Ovary (tissue), 9 donors: ENCODE data around the gene CD3D. TPM values are rescaled to one million over a fixed set of nuclear protein-coding genes. Genes with fewer than 3 reads are reported as not detected.
A peak's percentile ranks its signal among the peaks of the same experiment; 100 is the strongest.

Experiments used
- DNase-seq, 5 donors: peaks; one replicate each; pipeline ENCODE4 v3.0.0-alpha.2; 2019 to 2020
- H3K27ac ChIP-seq, 2 donors: fragments of 200-600 bp; one replicate each; pipeline versions ENCODE4 v1.5.1 to v1.8.0; 2019 to 2022
- H3K27me3 ChIP-seq: fragments of 200-600 bp; one replicate; pipeline ENCODE4 v1.8.0; 2022
- H3K36me3 ChIP-seq: fragments of 200-600 bp; sonication (generic); one replicate; pipeline ENCODE4 v1.5.1; 2019
- H3K4me1 ChIP-seq: one replicate; pipeline ENCODE4 v1.8.1; 2013; ENCODE audit warnings: mild to moderate bottlenecking, moderate library complexity; ENCODE audit not compliant: insufficient read depth
- H3K4me3 ChIP-seq: fragments of 200-600 bp; sonication (generic); one replicate; pipeline ENCODE4 v1.5.1; 2017
- H3K9me3 ChIP-seq, 2 donors: fragments of 200-600 bp in 1 of 2; sonication (generic) in 1 of 2; one replicate each; pipeline versions ENCODE4 v1.5.1 to v1.8.1; 2013 to 2019; ENCODE audit warnings: mild to moderate bottlenecking in 1 of 2, moderate library complexity in 1 of 2
- CTCF ChIP-seq, 3 donors: fragments of 450-650 bp in 2 of 3; fragments of 200-600 bp in 1 of 3; IDR thresholded peaks; one replicate each; pipeline versions ENCODE4 v1.5.1 to v1.8.0; 2016 to 2022; ENCODE audit warnings: antibody characterized with exemption in 3 of 3, mild to moderate bottlenecking in 1 of 3
- EP300 ChIP-seq: sonication (generic); formaldehyde crosslinking; IDR thresholded peaks from one replicate; pipeline ENCODE4 v1.6.1; 2017; ENCODE audit warnings: antibody characterized with exemption
- POLR2A ChIP-seq: fragments of 450-650 bp; IDR thresholded peaks from one replicate; pipeline ENCODE4 v1.6.1; 2017; ENCODE audit warnings: antibody characterized with exemption, mild to moderate bottlenecking, moderate library complexity
- WGBS, 3 donors: extraction: QIAGEN DNeasy Blood & Tissue Kit in 1 of 3; methylation state at CpG; one replicate each; pipeline versions ENCODE4 v1.1.5 to v1.1.7; 2013 to 2017; 5-methylcytosine and 5-hydroxymethylcytosine counted together
- intact Hi-C, 4 donors: fragments of 100-400 bp; cut with DNase I; formaldehyde crosslinking; loops; one replicate each; pipeline versions ENCODE4 v1.11.0 to v1.15.1; 2022 to 2023
- polyA plus RNA-seq, 2 donors: library from polyadenylated mRNA; stranded (reverse); fragments of 200-250 nt in 1 of 2; fragments of 350-450 nt in 1 of 2; fragmentation: Illumina TruSeq in 1 of 2; extraction: RNeasy Lipid Tissue Mini Kit (QIAGEN cat#74804) in 1 of 2; gene quantifications; one replicate each; pipeline ENCODE4 v1.2.3, GENCODE V29; 2013 to 2014
- total RNA-seq, 7 donors: library from RNA; depleted of rRNA in 2 of 7; stranded (reverse); fragments of >200 nt in 2 of 7; fragmentation: NEBNext Ultra II Directional in 3 of 7; extraction: Animal tissue kit (Norgen Biotek cat#: 25700) in 3 of 7; gene quantifications; one replicate each; pipeline versions ENCODE4 v1.1.0 to v1.2.4, GENCODE V29; 2016 to 2023
- donor health status: DM: no; HTN: no; CAD: no; lungs with moderate emphysema.
- donor health status: DM: no; HTN: no; CAD: no.
- donor health status: Bipolar disorder and iron deficiency.
- donor health status: DM: yes; HTN: yes; CAD: no.
- donor health status: DM: no; HTN: no; CAD: no.
- donor health status: DM: yes; HTN: yes; CAD: no.

The CD3D gene
- total and polyA plus RNA-seq, 9 donors: 0.47 to 11.6 (median 1.4) TPM; not detected in 1

DNA sequence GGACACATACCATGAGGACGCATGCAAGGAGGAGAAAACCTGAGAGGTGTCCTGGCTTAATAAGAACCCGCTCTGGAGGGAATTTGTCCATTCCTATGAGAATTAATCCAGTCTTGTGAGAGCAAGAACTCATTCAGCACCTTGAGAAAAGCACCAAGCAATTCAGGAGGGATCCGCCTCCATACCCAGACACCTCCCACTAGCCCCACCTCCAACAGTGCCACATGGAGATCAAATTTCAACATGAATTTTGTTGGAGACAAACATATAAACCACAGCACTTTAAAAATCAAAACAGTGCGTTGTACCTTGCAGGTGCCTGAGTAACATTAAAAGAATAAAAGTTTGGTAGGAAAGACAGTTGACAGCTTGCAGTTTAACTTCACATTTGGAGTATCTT, 28.3 kb upstream of the CD3D start:
- DNase-seq: no peak
- H3K27me3 ChIP-seq: no peaks in the 10 kb centered on the region
- 89 to 94% (median 91%) methylated on average over 4 of the region's 4 CpGs for WGBS, 3 donors
- TF ChIP-seq EP300 (no peak), POLR2A (no peak), CTCF (IDR thresholded peaks at IDR 0.05) (no peak)
- H3K4me1 ChIP-seq: no peaks in the 10 kb centered on the region
- H3K9me3 ChIP-seq: no peaks in the 10 kb centered on the region
- no peaks in the 10 kb centered on the region for H3K36me3 ChIP-seq
- intact Hi-C loops: no loop called here
- H3K27ac ChIP-seq: no peak overlapping the region
- H3K4me3 ChIP-seq: no peak overlapping the region

- no peak for DNase-seq
- Histone ChIP-seq H3K9me3 (no peaks in the 10 kb centered on the region), H3K4me1 (peaks cover 1% of the 10 kb centered on the region), H3K36me3 (no peaks in the 10 kb centered on the region), H3K27ac (no peak overlapping the region), H3K27me3 (no peaks in the 10 kb centered on the region), H3K4me3 (no peak overlapping the region)
- TF ChIP-seq EP300: no peak
- no peak for TF ChIP-seq POLR2A
- TF ChIP-seq CTCF (IDR thresholded peaks at IDR 0.05): no peak
- WGBS, 3 donors: 73 to 85% (median 85%) methylated on average over 1 of the region's 1 CpG
- intact Hi-C loops: no loop called here
Observed at GRCh38 chr11:118366287-118366686, 23.8 kb upstream of the CD3D start.

DNA sequence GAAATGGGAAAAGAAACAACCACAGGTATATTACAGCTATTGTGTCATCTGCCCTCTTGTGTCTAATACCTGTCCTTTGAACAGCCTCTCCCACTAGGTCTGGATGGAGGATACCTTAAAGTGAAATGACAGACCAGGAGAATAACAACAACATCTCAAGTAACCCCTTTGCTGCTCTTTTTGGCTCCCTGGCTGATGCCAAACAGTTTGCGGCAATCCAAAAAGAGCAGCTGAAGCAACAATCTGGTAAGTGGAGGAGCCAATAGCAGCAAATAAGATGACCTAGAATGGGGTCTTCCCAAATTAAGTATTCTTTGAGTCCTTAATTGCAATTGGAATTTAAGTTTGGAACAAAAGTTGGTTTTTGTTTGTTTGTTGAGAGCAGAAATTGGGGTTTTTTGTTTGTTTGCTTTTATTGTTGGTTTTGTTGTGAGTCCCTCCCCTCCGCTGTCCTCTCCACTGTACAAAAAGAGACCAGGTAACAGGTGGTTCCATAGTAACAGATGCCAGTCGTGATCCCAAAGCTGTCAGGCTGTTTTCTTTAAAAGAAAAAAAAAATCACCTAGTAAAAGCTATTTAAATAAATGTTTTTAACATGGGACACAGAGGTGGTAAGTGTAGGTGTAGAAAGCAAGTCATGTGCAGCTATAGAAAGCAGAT, 22.6 kb upstream of the CD3D start:
- no peak overlapping the region for H3K4me3 ChIP-seq
- TF ChIP-seq CTCF (IDR thresholded peaks at IDR 0.05): no peak
- no peak for TF ChIP-seq EP300
- TF ChIP-seq POLR2A: no peak
- H3K9me3 ChIP-seq: no peaks in the 10 kb centered on the region
- H3K27me3 ChIP-seq: no peaks in the 10 kb centered on the region
- intact Hi-C loops: no loop called here
- 91 to 95% (median 94%) methylated on average over 3 of the region's 3 CpGs for WGBS, 3 donors
- DNase-seq: no peak
- no peaks in the 10 kb centered on the region for H3K36me3 ChIP-seq
- no peak overlapping the region for H3K27ac ChIP-seq
- peaks cover 5% of the 10 kb centered on the region for H3K4me1 ChIP-seq

GRCh38 chr11:118359295-118359958, 16.9 kb upstream of the CD3D start, which contains the start of gene UBE4A:
Gene UBE4A, plus strand, starts transcription at chr11:118359600. Its CDS starts 5,481 bp downstream, at chr11:118365081.
- 1% methylated on average over 33 of the region's 33 CpGs for WGBS, 3 donors
- Histone ChIP-seq H3K9me3 (no peaks in the 10 kb centered on the region), H3K4me3 (peak within 1 kb of the TSS; percentile 76), H3K4me1 (peaks cover 6% of the 10 kb centered on the region), H3K27ac (no peak within 1 kb of the TSS), H3K36me3 (no peaks in the 10 kb centered on the region), H3K27me3 (no peaks in the 10 kb centered on the region)
- intact Hi-C loops: no loop called here
- TF ChIP-seq EP300 (no peak), POLR2A (peak; percentile 38), CTCF (IDR thresholded peaks at IDR 0.05) (no peak)
- DNase-seq: peak; percentile 94 to 98 (median 95)
